Epithelial cell of esophagus (primary cell): ENCODE results near the gene SMAP2.

ENCODE experiments used
- DNase-seq: peaks from one replicate; pipeline ENCODE4 v3.0.0; 2010; ENCODE audit warnings: low read depth
- H3K4me3 ChIP-seq: 2 replicates; pipeline ENCODE4 v1.5.1; 2011; ENCODE audit warnings: mild to moderate bottlenecking, low read length, control low read depth
- CTCF ChIP-seq: IDR thresholded peaks from 2 replicates; pipeline ENCODE4 v1.5.1; 2011; ENCODE audit warnings: low read depth, mild to moderate bottlenecking, low read length, control low read depth, inconsistent platforms; ENCODE audit not compliant: insufficient read depth; ENCODE audit errors: missing control alignments

The SMAP2 gene

GRCh38 chr1:40371707-40372258, 1.7 kb upstream of the SMAP2 start:
- H3K4me3 ChIP-seq, result no peak overlapping the region
- DNase-seq, result no peak
- TF ChIP-seq CTCF, result no peak

- no peak overlapping the region for H3K4me3 ChIP-seq
- no peak for DNase-seq
- TF ChIP-seq CTCF, result no peak
Measured at GRCh38 chr1:40372658-40373322, 737 bp upstream of the SMAP2 start.

- no peak overlapping the region for H3K4me3 ChIP-seq
- TF ChIP-seq CTCF, result no peak
Measured at GRCh38 chr1:40377512-40377911, 4.0 kb downstream of the SMAP2 start.

GRCh38 chr1:40379785-40380452, 6.4 kb downstream of the SMAP2 start:
- no peak overlapping the region for H3K4me3 ChIP-seq
- no peak for TF ChIP-seq CTCF
- peak; percentile 8 for DNase-seq

More at GRCh38 chr1:40377512-40377911, 4.0 kb downstream of the SMAP2 start:
- no peak for DNase-seq

GRCh38 chr1:40380817-40381216, 7.3 kb downstream of the SMAP2 start:
- DNase-seq, result no peak
- no peak overlapping the region for H3K4me3 ChIP-seq
- no peak for TF ChIP-seq CTCF

GRCh38 chr1:40381268-40382107, 8.0 kb downstream of the SMAP2 start:
- DNase-seq, result no peak
- no peak for TF ChIP-seq CTCF
- H3K4me3 ChIP-seq, result no peak overlapping the region
